Measurements from ENCODE around the gene GMPS. TPM values are rescaled to one million over a fixed set of nuclear protein-coding genes. Genes with fewer than 3 reads are reported as not detected.
A peak's percentile ranks its signal among the peaks of the same experiment; 100 is the strongest.

Gene GMPS
- total and polyA plus RNA-seq, 9 of the 15 experiments (the other 6 are each of a cell fraction or from before 2014, with no cell fraction given): 73.7 to 282 (median 156) TPM

DNA sequence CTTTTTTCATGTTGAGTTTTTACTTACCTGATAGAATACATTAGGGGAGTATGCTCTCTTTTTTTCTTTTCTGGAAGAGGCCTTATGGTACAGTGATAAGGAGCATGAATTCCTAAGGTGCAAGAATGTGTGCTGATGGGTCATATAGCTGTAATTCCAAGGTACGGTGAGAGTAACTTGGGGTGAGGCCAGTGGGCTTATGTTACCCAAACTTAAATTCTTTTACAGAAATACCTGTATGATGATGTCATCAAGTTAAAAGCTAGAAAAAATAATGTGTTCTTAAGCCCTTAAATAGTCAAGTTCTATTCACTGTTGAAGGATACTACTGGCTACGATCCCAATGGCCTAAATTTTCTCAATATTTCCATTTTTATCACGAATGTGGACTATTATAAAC is 111.2 kb downstream of the GMPS start:
- no peak overlapping the region for H3K27ac ChIP-seq (ENCODE audit: extremely low read depth, low read depth, low read length)
- CTCF ChIA-PET (ENCODE audit: low intra/inter-chr PET ratio): no interaction called here
- in situ Hi-C loops (cut with MboI) (no loop called here), intact Hi-C loops (cut with micrococcal nuclease) (loop anchor here (5.0 kb wide), 1 partner anchor 109 kb away; the partner anchor contains the start of gene GMPS)
- FAIRE-seq (no peak), ATAC-seq (no peak), DNase-seq (ENCODE audit: extremely low read depth in 1 of 4, low spot score in 3 of 4) (no peak)
- WGBS (ENCODE audit: insufficient coverage, low coverage, missing lambda C conversion rate): 20% methylated on average over 3 of the region's 3 CpGs
- no peak overlapping the region for H3K4me3 ChIP-seq
- no peaks in the 10 kb centered on the region for H3K36me3 ChIP-seq (ENCODE audit: control insufficient read depth, insufficient read depth, low read length)
- no peak overlapping the region for H3K9ac ChIP-seq (ENCODE audit: insufficient read depth in 1 of 2, low read depth in 2 of 2, low read length in 2 of 2)
- no peak for TF ChIP-seq ZNF507 (tag; conservative IDR thresholded peaks at IDR 0.05)
- TF ChIP-seq, protein P1, sequence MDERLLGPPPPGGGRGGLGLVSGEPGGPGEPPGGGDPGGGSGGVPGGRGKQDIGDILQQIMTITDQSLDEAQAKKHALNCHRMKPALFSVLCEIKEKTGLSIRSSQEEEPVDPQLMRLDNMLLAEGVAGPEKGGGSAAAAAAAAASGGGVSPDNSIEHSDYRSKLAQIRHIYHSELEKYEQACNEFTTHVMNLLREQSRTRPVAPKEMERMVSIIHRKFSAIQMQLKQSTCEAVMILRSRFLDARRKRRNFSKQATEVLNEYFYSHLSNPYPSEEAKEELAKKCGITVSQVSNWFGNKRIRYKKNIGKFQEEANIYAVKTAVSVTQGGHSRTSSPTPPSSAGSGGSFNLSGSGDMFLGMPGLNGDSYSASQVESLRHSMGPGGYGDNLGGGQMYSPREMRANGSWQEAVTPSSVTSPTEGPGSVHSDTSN (CRISPR knock-in tag; IDR thresholded peaks at IDR 0.05; ENCODE audit: low read depth): no peak
- TF ChIP-seq, protein P1 (tag; conservative IDR thresholded peaks at IDR 0.05; ENCODE audit: low read depth): no peak
- TF ChIP-seq, protein P2, sequence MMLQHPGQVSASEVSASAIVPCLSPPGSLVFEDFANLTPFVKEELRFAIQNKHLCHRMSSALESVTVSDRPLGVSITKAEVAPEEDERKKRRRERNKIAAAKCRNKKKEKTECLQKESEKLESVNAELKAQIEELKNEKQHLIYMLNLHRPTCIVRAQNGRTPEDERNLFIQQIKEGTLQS (IDR thresholded peaks at IDR 0.05): peak; percentile 80
- TF ChIP-seq, protein P2 (CRISPR knock-in tag; conservative IDR thresholded peaks at IDR 0.05): no peak
- TF ChIP-seq HNRNPLL (IDR thresholded peaks at IDR 0.05; ENCODE audit: low read depth, low read length, poor library complexity, severe bottlenecking): no peak
- TF ChIP-seq DNMT1 (IDR thresholded peaks at IDR 0.05): no peak
- TF ChIP-seq IRF2 (CRISPR knock-in tag; IDR thresholded peaks at IDR 0.05): no peak
- TF ChIP-seq ATF7 (IDR thresholded peaks at IDR 0.05): peak; percentile 40; the same call in 1 of the 2 replicates
- no peaks in the 10 kb centered on the region for H3K79me2 ChIP-seq (ENCODE audit: control insufficient read depth, insufficient read depth, low read length)
- no TSS peak for BruUV-seq (replicated peaks)
- no peak overlapping the region for H2AFZ ChIP-seq (ENCODE audit: low read depth, low read length)
- no peaks in the 10 kb centered on the region for H3K27me3 ChIP-seq (ENCODE audit: control insufficient read depth in 2 of 2, insufficient read depth in 2 of 2, low read length in 2 of 2)
- no peaks in the 10 kb centered on the region for H3K9me3 ChIP-seq (replicated peaks; ENCODE audit: control insufficient read depth, insufficient read depth, low read depth, low read length)
- H3K4me1 ChIP-seq (replicated peaks in 1 of 2; ENCODE audit: control insufficient read depth in 2 of 2, insufficient read depth in 2 of 2, low read length in 2 of 2): no peaks in the 10 kb centered on the region
- POLR2A ChIA-PET: interaction anchor here (1.1 kb wide), 1 partner anchor 9 kb away, joined by 3 read pairs; no protein-coding TSS in a partner anchor
- no peaks in the 10 kb centered on the region for H3K9me1 ChIP-seq (ENCODE audit: control insufficient read depth, insufficient read depth, low read length)
- no peaks in the 10 kb centered on the region for H4K20me1 ChIP-seq (replicated peaks; ENCODE audit: control insufficient read depth, insufficient read depth, low read length)
- H3K4me2 ChIP-seq (ENCODE audit: insufficient read depth, low read length): no peak overlapping the region

All from K562 (cell line).